HL-60 (cell line): ENCODE measurements around the gene NMNAT2.

Experiments used
- GABPA ChIP-seq: IDR thresholded peaks from 2 replicates; pipeline ENCODE4 v1.6.1; 2012; ENCODE audit warnings: low read depth
- POLR2AphosphoS5 ChIP-seq: IDR thresholded peaks from 2 replicates; pipeline ENCODE4 v1.6.1; 2012; ENCODE audit warnings: low read depth
- SPI1 ChIP-seq: IDR thresholded peaks from 2 replicates; pipeline ENCODE4 v1.6.1; 2012; ENCODE audit warnings: low read depth, mild to moderate bottlenecking, borderline replicate concordance
- TF ChIP-seq, protein P1 (sequence below): IDR thresholded peaks from one replicate; pipeline ENCODE4 v1.5.1; 2011; ENCODE audit warnings: low read length, control low read depth, inconsistent platforms; ENCODE audit not compliant: insufficient read depth
- TF ChIP-seq, protein P2 (sequence below): IDR thresholded peaks from 2 replicates; pipeline ENCODE4 v1.6.1; 2012; ENCODE audit warnings: low read depth; ENCODE audit not compliant: insufficient replicate concordance

DNA sequence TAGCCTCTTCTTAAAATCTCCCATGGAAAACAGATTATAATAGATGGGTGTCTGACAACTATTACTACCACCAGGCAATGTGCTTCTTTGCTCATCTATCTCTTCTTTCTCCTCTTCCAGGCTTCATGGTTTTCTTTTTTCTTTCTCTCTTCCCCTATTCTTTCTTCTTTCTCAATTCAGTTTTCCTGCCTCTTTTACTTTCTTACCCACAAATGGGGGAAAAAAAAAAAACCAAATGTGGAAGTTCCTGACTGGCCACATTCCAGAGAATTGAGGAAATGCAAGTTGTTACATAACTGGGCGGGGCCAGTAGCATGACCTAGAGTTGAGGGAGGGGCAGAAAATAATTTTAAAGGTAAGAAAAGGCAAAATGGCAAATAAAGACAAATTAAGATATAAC lies 43.2 kb upstream of the NMNAT2 start:
- TF ChIP-seq, protein P1, sequence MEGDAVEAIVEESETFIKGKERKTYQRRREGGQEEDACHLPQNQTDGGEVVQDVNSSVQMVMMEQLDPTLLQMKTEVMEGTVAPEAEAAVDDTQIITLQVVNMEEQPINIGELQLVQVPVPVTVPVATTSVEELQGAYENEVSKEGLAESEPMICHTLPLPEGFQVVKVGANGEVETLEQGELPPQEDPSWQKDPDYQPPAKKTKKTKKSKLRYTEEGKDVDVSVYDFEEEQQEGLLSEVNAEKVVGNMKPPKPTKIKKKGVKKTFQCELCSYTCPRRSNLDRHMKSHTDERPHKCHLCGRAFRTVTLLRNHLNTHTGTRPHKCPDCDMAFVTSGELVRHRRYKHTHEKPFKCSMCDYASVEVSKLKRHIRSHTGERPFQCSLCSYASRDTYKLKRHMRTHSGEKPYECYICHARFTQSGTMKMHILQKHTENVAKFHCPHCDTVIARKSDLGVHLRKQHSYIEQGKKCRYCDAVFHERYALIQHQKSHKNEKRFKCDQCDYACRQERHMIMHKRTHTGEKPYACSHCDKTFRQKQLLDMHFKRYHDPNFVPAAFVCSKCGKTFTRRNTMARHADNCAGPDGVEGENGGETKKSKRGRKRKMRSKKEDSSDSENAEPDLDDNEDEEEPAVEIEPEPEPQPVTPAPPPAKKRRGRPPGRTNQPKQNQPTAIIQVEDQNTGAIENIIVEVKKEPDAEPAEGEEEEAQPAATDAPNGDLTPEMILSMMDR: no peak
- TF ChIP-seq, protein P2, sequence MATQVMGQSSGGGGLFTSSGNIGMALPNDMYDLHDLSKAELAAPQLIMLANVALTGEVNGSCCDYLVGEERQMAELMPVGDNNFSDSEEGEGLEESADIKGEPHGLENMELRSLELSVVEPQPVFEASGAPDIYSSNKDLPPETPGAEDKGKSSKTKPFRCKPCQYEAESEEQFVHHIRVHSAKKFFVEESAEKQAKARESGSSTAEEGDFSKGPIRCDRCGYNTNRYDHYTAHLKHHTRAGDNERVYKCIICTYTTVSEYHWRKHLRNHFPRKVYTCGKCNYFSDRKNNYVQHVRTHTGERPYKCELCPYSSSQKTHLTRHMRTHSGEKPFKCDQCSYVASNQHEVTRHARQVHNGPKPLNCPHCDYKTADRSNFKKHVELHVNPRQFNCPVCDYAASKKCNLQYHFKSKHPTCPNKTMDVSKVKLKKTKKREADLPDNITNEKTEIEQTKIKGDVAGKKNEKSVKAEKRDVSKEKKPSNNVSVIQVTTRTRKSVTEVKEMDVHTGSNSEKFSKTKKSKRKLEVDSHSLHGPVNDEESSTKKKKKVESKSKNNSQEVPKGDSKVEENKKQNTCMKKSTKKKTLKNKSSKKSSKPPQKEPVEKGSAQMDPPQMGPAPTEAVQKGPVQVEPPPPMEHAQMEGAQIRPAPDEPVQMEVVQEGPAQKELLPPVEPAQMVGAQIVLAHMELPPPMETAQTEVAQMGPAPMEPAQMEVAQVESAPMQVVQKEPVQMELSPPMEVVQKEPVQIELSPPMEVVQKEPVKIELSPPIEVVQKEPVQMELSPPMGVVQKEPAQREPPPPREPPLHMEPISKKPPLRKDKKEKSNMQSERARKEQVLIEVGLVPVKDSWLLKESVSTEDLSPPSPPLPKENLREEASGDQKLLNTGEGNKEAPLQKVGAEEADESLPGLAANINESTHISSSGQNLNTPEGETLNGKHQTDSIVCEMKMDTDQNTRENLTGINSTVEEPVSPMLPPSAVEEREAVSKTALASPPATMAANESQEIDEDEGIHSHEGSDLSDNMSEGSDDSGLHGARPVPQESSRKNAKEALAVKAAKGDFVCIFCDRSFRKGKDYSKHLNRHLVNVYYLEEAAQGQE: no peak
- peak; percentile 57; the same call in 1 of the 2 replicates for TF ChIP-seq POLR2AphosphoS5
- no peak for TF ChIP-seq GABPA
- TF ChIP-seq SPI1: peak; percentile 97
